H1 (cell line): ENCODE results near the gene VIM. TPM values are rescaled to one million over a fixed set of nuclear protein-coding genes. Genes with fewer than 3 reads are reported as not detected.

Source experiments
- CTCF ChIA-PET: fragments of 300-600 bp; sonication (Branson Sonifier 250); formaldehyde crosslinking; loops from one replicate; lab custom pipeline; 2021; ENCODE audit not compliant: partially characterized antibody; lab: Charles Lee
- POLR2A ChIA-PET: fragments of 300-600 bp; sonication (Branson Sonifier 250); formaldehyde crosslinking; loops from one replicate; lab custom pipeline; 2021; ENCODE audit warnings: inconsistent platforms; ENCODE audit not compliant: partially characterized antibody; lab: Charles Lee
- DNase-seq, 2 experiments: peaks; one replicate each; pipeline versions ENCODE4 v3.0.0 to v3.0.0-alpha.2; 2010 to 2022; ENCODE audit warnings: low spot score in 2 of 2, low read depth in 1 of 2, mixed read lengths in 1 of 2
- FAIRE-seq: peaks from 2 replicates; lab custom pipeline; 2011; peaks lifted over from hg19 to GRCh38; lab: Jason Lieb, UNC
- H2AFZ ChIP-seq: 2 replicates; pipeline ENCODE4 v1.8.1; 2012; ENCODE audit warnings: low read length, inconsistent platforms
- H2AK5ac ChIP-seq: 2 replicates; pipeline ENCODE4 v1.6.1; 2013; ENCODE audit warnings: low read depth, low read length
- H2BK120ac ChIP-seq: replicated peaks from 2 replicates; pipeline ENCODE3; 2013; ENCODE audit warnings: low read depth, low read length, inconsistent platforms
- H2BK12ac ChIP-seq: 2 replicates; pipeline ENCODE4 v1.6.1; 2013; ENCODE audit warnings: low read depth, low read length
- H2BK15ac ChIP-seq: 2 replicates; pipeline ENCODE4 v1.6.1; 2013; ENCODE audit warnings: low read length
- H2BK20ac ChIP-seq: 2 replicates; pipeline ENCODE4 v1.6.1; 2013; ENCODE audit warnings: low read length
- H2BK5ac ChIP-seq: 2 replicates; pipeline ENCODE4 v1.6.1; 2013; ENCODE audit warnings: low read depth, low read length
- H3K14ac ChIP-seq: 2 replicates; pipeline ENCODE4 v1.6.1; 2013; ENCODE audit warnings: inconsistent platforms; ENCODE audit not compliant: insufficient read length
- H3K18ac ChIP-seq: 2 replicates; pipeline ENCODE4 v1.6.1; 2013; ENCODE audit warnings: low read length; ENCODE audit errors: extremely low read depth
- H3K23ac ChIP-seq: 2 replicates; pipeline ENCODE4 v1.6.1; 2013; ENCODE audit warnings: inconsistent platforms; ENCODE audit not compliant: insufficient read length
- H3K23me2 ChIP-seq: 2 replicates; pipeline ENCODE4 v1.6.1; 2013; ENCODE audit warnings: low read depth, low read length
- H3K27ac ChIP-seq: 2 replicates; pipeline ENCODE4 v1.6.1; 2011; ENCODE audit warnings: low read depth, low read length, inconsistent platforms
- H3K27me3 ChIP-seq, 4 experiments: replicated peaks in 1 of 4; 1 replicate in 1 of 4; 2 replicates in 3 of 4; pipeline versions ENCODE4 v1.6.1 to v1.8.1; 2011 to 2013; ENCODE audit warnings: low read length in 3 of 4, mild to moderate bottlenecking in 3 of 4, inconsistent platforms in 2 of 4, mixed read lengths in 2 of 4, moderate library complexity in 1 of 4; ENCODE audit not compliant: control insufficient read depth in 3 of 4, insufficient read depth in 3 of 4; ENCODE audit errors: extremely low read depth in 1 of 4
- H3K36me3 ChIP-seq, 4 experiments: 2 replicates each; pipeline versions ENCODE4 v1.6.1 to v1.8.1; 2011 to 2013; ENCODE audit warnings: mild to moderate bottlenecking in 4 of 4, low read length in 3 of 4, moderate library complexity in 2 of 4, control low read depth in 1 of 4, inconsistent platforms in 1 of 4; ENCODE audit not compliant: insufficient read depth in 4 of 4, control insufficient read depth in 2 of 4
- H3K4ac ChIP-seq: replicated peaks from 2 replicates; pipeline ENCODE3; 2013; ENCODE audit warnings: low read length, low read depth, mixed read lengths, inconsistent platforms; ENCODE audit not compliant: insufficient read length
- H3K4me1 ChIP-seq, 4 experiments: replicated peaks in 1 of 4; 1 replicate in 1 of 4; 2 replicates in 3 of 4; pipeline versions ENCODE4 v1.6.1 to v1.8.1; 2011 to 2013; ENCODE audit warnings: low read length in 3 of 4, inconsistent platforms in 2 of 4, mixed read lengths in 1 of 4; ENCODE audit not compliant: insufficient read depth in 4 of 4, control insufficient read depth in 3 of 4
- H3K4me2 ChIP-seq, 2 experiments: 2 replicates each; pipeline versions ENCODE4 v1.6.1 to v1.8.1; 2011 to 2013; ENCODE audit warnings: low read depth in 2 of 2, low read length in 2 of 2, control low read depth in 1 of 2, inconsistent platforms in 1 of 2, mild to moderate bottlenecking in 1 of 2; ENCODE audit not compliant: insufficient read depth in 1 of 2
- H3K4me3 ChIP-seq, 4 experiments: fragments of 200-600, 300-600 bp in 1 of 4; sonication (generic), shearing (Covaris generic), sonication (Bioruptor Twin) in 1 of 4; 2 replicates each; pipeline versions ENCODE4 v1.5.1 to v1.8.1; 2011 to 2016; ENCODE audit warnings: low read length in 4 of 4, low read depth in 3 of 4, control low read depth in 2 of 4, inconsistent platforms in 2 of 4, mild to moderate bottlenecking in 2 of 4, mixed read lengths in 1 of 4, moderate library complexity in 1 of 4; ENCODE audit not compliant: insufficient read depth in 2 of 4; ENCODE audit errors: extremely low read depth in 1 of 4
- H3K56ac ChIP-seq: replicated peaks from 2 replicates; pipeline ENCODE3; 2013; ENCODE audit warnings: low read depth, mild to moderate bottlenecking, mixed read lengths, low read length, inconsistent platforms; ENCODE audit not compliant: insufficient read length
- H3K79me1 ChIP-seq: 2 replicates; pipeline ENCODE4 v1.6.1; 2013; ENCODE audit warnings: low read depth, low read length, control low read depth
- H3K79me2 ChIP-seq, 2 experiments: 2 replicates each; pipeline versions ENCODE4 v1.6.1 to v1.8.1; 2012 to 2013; ENCODE audit warnings: low read length in 2 of 2, mild to moderate bottlenecking in 2 of 2, inconsistent platforms in 1 of 2; ENCODE audit not compliant: insufficient read depth in 2 of 2, control insufficient read depth in 1 of 2
- H3K9ac ChIP-seq, 4 experiments: replicated peaks in 1 of 4; 1 replicate in 1 of 4; 2 replicates in 3 of 4; pipeline versions ENCODE4 v1.6.1 to v1.8.1; 2011 to 2013; ENCODE audit warnings: low read depth in 3 of 4, low read length in 3 of 4, control low read depth in 2 of 4, mild to moderate bottlenecking in 2 of 4, moderate library complexity in 2 of 4, inconsistent platforms in 1 of 4; ENCODE audit errors: extremely low read depth in 1 of 4
- H3K9me3 ChIP-seq, 2 experiments: 2 replicates each; pipeline versions ENCODE4 v1.6.1 to v1.8.1; 2012 to 2013; ENCODE audit warnings: mild to moderate bottlenecking in 2 of 2, moderate library complexity in 2 of 2, control low read depth in 1 of 2, inconsistent platforms in 1 of 2, low read depth in 1 of 2, low read length in 1 of 2, mixed read lengths in 1 of 2; ENCODE audit not compliant: insufficient read depth in 2 of 2
- H4K20me1 ChIP-seq, 2 experiments: replicated peaks in 1 of 2; 2 replicates each; pipeline versions ENCODE3 to v1.8.1; 2011 to 2013; ENCODE audit warnings: inconsistent platforms in 2 of 2, low read length in 2 of 2, mild to moderate bottlenecking in 1 of 2; ENCODE audit not compliant: insufficient read depth in 2 of 2, control insufficient read depth in 1 of 2
- H4K5ac ChIP-seq: 2 replicates; pipeline ENCODE4 v1.6.1; 2013; ENCODE audit warnings: low read length, low read depth, mixed read lengths, inconsistent platforms; ENCODE audit not compliant: insufficient read length
- H4K8ac ChIP-seq: 2 replicates; pipeline ENCODE4 v1.8.0; 2013; ENCODE audit warnings: mild to moderate bottlenecking, moderate library complexity, low read length, inconsistent platforms; ENCODE audit not compliant: insufficient read depth; ENCODE audit errors: extremely low read depth
- H4K91ac ChIP-seq: replicated peaks from 2 replicates; pipeline ENCODE3; 2013; ENCODE audit warnings: low read length, mixed read lengths, inconsistent platforms; ENCODE audit not compliant: insufficient read length
- JUND ChIP-seq: IDR thresholded peaks from 2 replicates; pipeline ENCODE4 v1.6.1; 2011; ENCODE audit warnings: mild to moderate bottlenecking, improper control_type of control experiment, low read length
- SIX5 ChIP-seq: IDR thresholded peaks from 2 replicates; pipeline ENCODE4 v1.6.1; 2011; ENCODE audit warnings: mild to moderate bottlenecking, low read depth, low read length
- WGBS, 2 experiments: shearing (Covaris generic) in 1 of 2; methylation state at CpG; one replicate each; pipeline versions ENCODE4 v1.1.6 to v1.1.7; 2013 to 2015; ENCODE audit warnings: low lambda C conversion rate in 2 of 2, mixed read lengths in 2 of 2, inconsistent platforms in 1 of 2, low coverage in 1 of 2, missing lambda C conversion rate in 1 of 2; ENCODE audit not compliant: insufficient replicate concordance in 2 of 2, insufficient coverage in 1 of 2, insufficient read length in 1 of 2; ENCODE audit errors: extremely low coverage in 1 of 2, missing lambda C conversion rate in 1 of 2; 5-methylcytosine and 5-hydroxymethylcytosine counted together
- polyA plus RNA-seq, 7 experiments: library from polyadenylated mRNA; depleted of rRNA in 3 of 7; stranded (reverse) in 5 of 7; unstranded in 2 of 7; fragments of >200 nt in 5 of 7; fragments of 200-250 nt in 2 of 7; gene quantifications; 1 replicate in 5 of 7; 2 replicates in 1 of 7; 4 replicates in 1 of 7; pipeline versions ENCODE4 v1.2.1 to v1.2.3, GENCODE V29; 2011 to 2013; ENCODE audit warnings: missing spikeins in 2 of 7, mixed read lengths in 2 of 7
- total RNA-seq: library from RNA; stranded (reverse); fragmentation: NEBNext Ultra II Directional; extraction: Animal tissue kit (Norgen Biotek cat#: 25700); gene quantifications from 2 replicates; pipeline ENCODE4 v1.2.1, GENCODE V29; 2021
- TF ChIP-seq, protein P1 (sequence below): IDR thresholded peaks from 2 replicates; pipeline ENCODE4 v1.6.1; 2011; ENCODE audit warnings: low read depth, mild to moderate bottlenecking, low read length; ENCODE audit not compliant: insufficient read depth
- TF ChIP-seq, protein P2 (sequence below): IDR thresholded peaks from 2 replicates; pipeline ENCODE4 v1.6.1; 2012; ENCODE audit warnings: low read length, inconsistent platforms

The VIM gene
- total and polyA plus RNA-seq, 2 of the 8 experiments (the other 6 are each of a cell fraction or from before 2014, with no cell fraction given) = 347 to 372 TPM

DNA sequence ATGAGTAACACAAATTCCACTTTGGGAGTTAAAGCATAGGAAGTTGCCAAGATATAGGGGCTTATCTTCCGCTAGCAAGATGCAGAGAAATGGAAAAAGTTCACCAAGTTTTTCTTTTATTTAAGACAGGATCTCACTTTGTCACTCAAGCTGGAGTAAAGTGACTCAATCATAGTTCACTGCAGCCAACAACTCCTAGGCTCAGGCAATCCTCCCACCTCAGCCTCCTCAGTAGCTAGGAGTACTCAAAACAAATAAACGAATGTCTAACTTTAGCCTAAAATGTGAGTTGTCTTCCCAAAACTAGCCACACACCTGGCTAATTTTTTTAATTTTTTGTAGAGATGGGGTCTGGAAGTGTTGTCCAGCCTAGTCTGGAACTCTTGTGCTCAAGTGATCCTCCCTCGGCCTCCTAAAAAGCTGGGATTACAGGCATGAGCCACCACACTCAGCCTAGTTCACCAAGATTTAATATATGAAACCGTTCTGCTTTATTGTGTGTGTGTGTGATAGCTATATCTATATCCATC is 9.9 kb downstream of the VIM start:
- H3K4me2 ChIP-seq = no peak overlapping the region
- H4K8ac ChIP-seq = no peak overlapping the region
- CTCF ChIA-PET = interaction anchor here (0.9 to 1.4 kb wide), 3 partner anchors 8 to 347 kb away, joined by 3 to 5 read pairs (median 3); no protein-coding TSS in a partner anchor
- no peak overlapping the region for H2BK5ac ChIP-seq
- no peak overlapping the region for H3K23ac ChIP-seq
- DNase-seq (no peak), FAIRE-seq (no peak)
- H4K91ac ChIP-seq = no peak overlapping the region
- WGBS, 2 experiments = 88% methylated on average over 4 of the region's 4 CpGs; no CpG with 5 or more reads in 1 of the 2 experiments
- POLR2A ChIA-PET = interaction anchor here (0.8 to 1.9 kb wide), 3 partner anchors 10 to 37 kb away, joined by 3 to 6 read pairs (median 4); partner anchors contain the start of gene VIM
- no peak overlapping the region for H4K5ac ChIP-seq
- no peaks in the 10 kb centered on the region for H3K9me3 ChIP-seq
- H3K79me1 ChIP-seq = no peaks in the 10 kb centered on the region
- H3K4me3 ChIP-seq = no peak overlapping the region
- H3K4me1 ChIP-seq = no peaks in the 10 kb centered on the region
- no peak overlapping the region for H3K18ac ChIP-seq
- no peak overlapping the region for H3K56ac ChIP-seq
- no peak overlapping the region for H2BK12ac ChIP-seq
- no peak overlapping the region for H2BK15ac ChIP-seq
- H4K20me1 ChIP-seq = no peaks in the 10 kb centered on the region
- H2AFZ ChIP-seq = no peak overlapping the region
- no peaks in the 10 kb centered on the region for H3K27me3 ChIP-seq
- no peak overlapping the region for H3K27ac ChIP-seq
- no peak overlapping the region for H3K14ac ChIP-seq
- H3K79me2 ChIP-seq = no peaks in the 10 kb centered on the region
- TF ChIP-seq, protein P1, sequence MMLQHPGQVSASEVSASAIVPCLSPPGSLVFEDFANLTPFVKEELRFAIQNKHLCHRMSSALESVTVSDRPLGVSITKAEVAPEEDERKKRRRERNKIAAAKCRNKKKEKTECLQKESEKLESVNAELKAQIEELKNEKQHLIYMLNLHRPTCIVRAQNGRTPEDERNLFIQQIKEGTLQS = no peak
- no peak for TF ChIP-seq JUND
- TF ChIP-seq, protein P2, sequence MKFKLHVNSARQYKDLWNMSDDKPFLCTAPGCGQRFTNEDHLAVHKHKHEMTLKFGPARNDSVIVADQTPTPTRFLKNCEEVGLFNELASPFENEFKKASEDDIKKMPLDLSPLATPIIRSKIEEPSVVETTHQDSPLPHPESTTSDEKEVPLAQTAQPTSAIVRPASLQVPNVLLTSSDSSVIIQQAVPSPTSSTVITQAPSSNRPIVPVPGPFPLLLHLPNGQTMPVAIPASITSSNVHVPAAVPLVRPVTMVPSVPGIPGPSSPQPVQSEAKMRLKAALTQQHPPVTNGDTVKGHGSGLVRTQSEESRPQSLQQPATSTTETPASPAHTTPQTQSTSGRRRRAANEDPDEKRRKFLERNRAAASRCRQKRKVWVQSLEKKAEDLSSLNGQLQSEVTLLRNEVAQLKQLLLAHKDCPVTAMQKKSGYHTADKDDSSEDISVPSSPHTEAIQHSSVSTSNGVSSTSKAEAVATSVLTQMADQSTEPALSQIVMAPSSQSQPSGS = no peak
- no peak for TF ChIP-seq SIX5
- peaks cover 6 to 50% (median 42%) of the 10 kb centered on the region in 4 experiments for H3K36me3 ChIP-seq
- H3K4ac ChIP-seq = no peak overlapping the region
- no peaks in the 10 kb centered on the region for H3K23me2 ChIP-seq
- H2BK120ac ChIP-seq = no peak overlapping the region
- no peak overlapping the region for H3K9ac ChIP-seq
- no peak overlapping the region for H2BK20ac ChIP-seq
- H2AK5ac ChIP-seq = no peak overlapping the region
